ENCODE data around the gene SLAMF7. TPM values are rescaled to one million over a fixed set of nuclear protein-coding genes. Genes with fewer than 3 reads are reported as not detected.

SLAMF7 gene
- total and polyA plus RNA-seq, 10 of the 15 experiments (the other 5 are each of a cell fraction or from before 2014, with no cell fraction given): 66.6 to 284 (median 108) TPM

DNA sequence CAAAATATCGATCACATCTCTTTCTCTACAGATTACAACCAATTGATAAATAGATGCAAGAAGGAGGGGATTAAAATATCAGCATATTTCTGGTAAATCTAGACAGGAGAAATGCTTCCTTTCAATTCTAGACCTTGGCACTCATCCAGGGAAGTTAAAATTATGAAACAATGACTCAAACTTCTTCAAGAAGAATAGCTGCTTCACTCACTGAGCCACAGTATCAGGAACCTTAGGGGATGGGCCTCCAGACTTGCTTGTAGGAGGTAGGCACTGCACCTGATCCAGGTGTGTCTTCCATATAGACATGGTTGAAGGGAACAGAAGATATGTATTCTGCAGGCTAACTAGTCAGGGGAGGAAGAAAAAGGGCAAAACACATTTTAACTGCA is 9.8 kb downstream of the SLAMF7 start:
- H3K9ac ChIP-seq (ENCODE audit: control insufficient read depth, insufficient read depth, low read length): no peak overlapping the region
- ATAC-seq (no peak), FAIRE-seq (no peak), DNase-seq (ENCODE audit: low read depth, low spot score) (no peak)
- H3K79me2 ChIP-seq (ENCODE audit: control insufficient read depth, insufficient read depth, low read length): peaks cover 55% of the 10 kb centered on the region
- no peak overlapping the region for H3K27ac ChIP-seq (ENCODE audit: control insufficient read depth, insufficient read depth)
- ChIA-PET RAD21 (ENCODE audit: unreplicated experiment) (interaction anchor here (0.8 to 4.7 kb wide), 4 partner anchors 10 to 203 kb away, joined by 3 to 48 read pairs (median 4); partner anchors contain the start of gene SLAMF7), SMC1A (ENCODE audit: uncharacterized antibody, unreplicated experiment) (interaction anchor here (0.8 to 15.1 kb wide), 10 partner anchors 10 to 205 kb away, joined by 3 to 447 read pairs (median 4); partner anchors contain the start of gene SLAMF7), CTCF (interaction anchor here (0.5 to 13.0 kb wide), 13 partner anchors 10 to 203 kb away, joined by 3 to 234 read pairs (median 6); partner anchors contain the start of gene SLAMF7), POLR2A (interaction anchor here (0.8 to 1.6 kb wide), 2 partner anchors 16 to 29 kb away, joined by 3 read pairs; no protein-coding TSS in a partner anchor)
- TF ChIP-seq CEBPB (IDR thresholded peaks at IDR 0.05; ENCODE audit: borderline replicate concordance in 1 of 2, low read depth in 2 of 2, low read length in 2 of 2) (no peak), SUZ12 (IDR thresholded peaks at IDR 0.05; ENCODE audit: unreplicated experiment) (no peak), MTA2 (IDR thresholded peaks at IDR 0.05; ENCODE audit: low read depth) (no peak), STAT1 (conservative IDR thresholded peaks at IDR 0.05) (no peak)
- H3K27me3 ChIP-seq (replicated peaks in 1 of 2; ENCODE audit: control insufficient read depth in 2 of 2, insufficient read depth in 2 of 2, low read length in 1 of 2): no peaks in the 10 kb centered on the region
- peaks cover 24 to 40% of the 10 kb centered on the region in 2 experiments for H3K36me3 ChIP-seq (ENCODE audit: control insufficient read depth in 2 of 2, insufficient read depth in 2 of 2, low read length in 1 of 2)
- intact Hi-C loops (cut with micrococcal nuclease; ENCODE audit: unreplicated experiment): no loop called here
- BruUV-seq (replicated peaks): no TSS peak
- H4K20me1 ChIP-seq (ENCODE audit: control insufficient read depth, insufficient read depth): no peaks in the 10 kb centered on the region
- no peak overlapping the region for H3K4me2 ChIP-seq (ENCODE audit: control insufficient read depth, insufficient read depth)
- in situ Hi-C loops (cut with MboI): no loop called here
- H3K4me3 ChIP-seq: no peak overlapping the region
- no peak overlapping the region for H2AFZ ChIP-seq (ENCODE audit: control insufficient read depth, low read depth, low read length)
- no peaks in the 10 kb centered on the region for H3K9me3 ChIP-seq (replicated peaks; ENCODE audit: control insufficient read depth, insufficient read depth, low read length)
- 96% methylated on average over 1 of the region's 1 CpG for WGBS (ENCODE audit: insufficient coverage, insufficient replicate concordance, low lambda C conversion rate, missing lambda C conversion rate)
- peaks cover 45% of the 10 kb centered on the region for H3K4me1 ChIP-seq (ENCODE audit: control insufficient read depth, insufficient read depth, low read length)

DNA sequence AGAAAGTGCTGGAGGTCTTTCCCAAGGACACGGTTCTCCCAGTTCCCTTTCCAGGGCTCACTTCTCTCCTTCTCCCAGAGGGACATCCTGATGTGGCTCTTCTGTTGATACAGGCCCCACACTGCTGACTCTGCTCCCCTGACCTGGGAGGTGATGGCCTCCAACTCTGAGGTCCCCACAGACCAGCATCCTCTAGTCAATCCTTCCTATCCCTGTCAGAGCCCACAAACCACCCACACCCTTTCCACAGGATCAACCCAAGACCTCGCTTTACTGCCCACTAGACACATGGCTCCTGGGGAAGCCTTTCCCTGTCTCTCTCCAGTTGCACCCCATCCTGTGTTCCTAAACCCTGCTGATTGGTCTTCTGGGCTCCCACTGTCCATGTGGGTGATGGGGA is 11.6 kb downstream of the SLAMF7 start:
- FAIRE-seq (no peak), DNase-seq (ENCODE audit: low read depth, low spot score) (no peak), ATAC-seq (no peak)
- Histone ChIP-seq H3K4me1 (ENCODE audit: control insufficient read depth, insufficient read depth, low read length) (peaks cover 34% of the 10 kb centered on the region), H3K9me3 (replicated peaks; ENCODE audit: control insufficient read depth, insufficient read depth, low read length) (no peaks in the 10 kb centered on the region), H4K20me1 (ENCODE audit: control insufficient read depth, insufficient read depth) (no peaks in the 10 kb centered on the region), H3K27me3 (replicated peaks in 1 of 2; ENCODE audit: control insufficient read depth in 2 of 2, insufficient read depth in 2 of 2, low read length in 1 of 2) (no peaks in the 10 kb centered on the region), H2AFZ (ENCODE audit: control insufficient read depth, low read depth, low read length) (no peak overlapping the region), H3K36me3 (ENCODE audit: control insufficient read depth in 2 of 2, insufficient read depth in 2 of 2, low read length in 1 of 2) (peaks cover 24 to 43% of the 10 kb centered on the region in 2 experiments), H3K79me2 (ENCODE audit: control insufficient read depth, insufficient read depth, low read length) (peaks cover 38% of the 10 kb centered on the region), H3K9ac (ENCODE audit: control insufficient read depth, insufficient read depth, low read length) (no peak overlapping the region), H3K4me2 (ENCODE audit: control insufficient read depth, insufficient read depth) (no peak overlapping the region), H3K4me3 (no peak overlapping the region), H3K27ac (ENCODE audit: control insufficient read depth, insufficient read depth) (peak overlapping the region; percentile 43)
- no TSS peak for BruUV-seq (replicated peaks)
- POLR2A ChIA-PET: interaction anchor here (0.6 kb wide), 1 partner anchor 9 kb away, joined by 4 read pairs; no protein-coding TSS in a partner anchor
- RAD21 ChIA-PET (ENCODE audit: unreplicated experiment): interaction anchor here (4.7 kb wide), 1 partner anchor 18 kb away, joined by 48 read pairs; no protein-coding TSS in a partner anchor
- in situ Hi-C loops (cut with MboI): no loop called here
- CTCF ChIA-PET: interaction anchor here (0.6 to 13.0 kb wide), 5 partner anchors 17 to 138 kb away, joined by 3 to 234 read pairs (median 3); no protein-coding TSS in a partner anchor
- intact Hi-C loops (cut with micrococcal nuclease; ENCODE audit: unreplicated experiment): no loop called here
- SMC1A ChIA-PET (ENCODE audit: uncharacterized antibody, unreplicated experiment): interaction anchor here (1.9 to 15.1 kb wide), 3 partner anchors 12 to 26 kb away, joined by 6 to 447 read pairs (median 189); partner anchors contain the start of gene SLAMF7
- WGBS (ENCODE audit: insufficient coverage, insufficient replicate concordance, low lambda C conversion rate, missing lambda C conversion rate): 100% methylated on average over 2 of the region's 2 CpGs
- TF ChIP-seq BACH1 (IDR thresholded peaks at IDR 0.05; ENCODE audit: borderline replicate concordance) (no peak), ZNF207 (IDR thresholded peaks at IDR 0.05; ENCODE audit: borderline replicate concordance) (no peak), RAD21 (IDR thresholded peaks at IDR 0.05; ENCODE audit: insufficient read depth, low read depth, low read length) (no peak), PML (IDR thresholded peaks at IDR 0.05; ENCODE audit: low read length) (no peak)
- TF ChIP-seq, protein P1, sequence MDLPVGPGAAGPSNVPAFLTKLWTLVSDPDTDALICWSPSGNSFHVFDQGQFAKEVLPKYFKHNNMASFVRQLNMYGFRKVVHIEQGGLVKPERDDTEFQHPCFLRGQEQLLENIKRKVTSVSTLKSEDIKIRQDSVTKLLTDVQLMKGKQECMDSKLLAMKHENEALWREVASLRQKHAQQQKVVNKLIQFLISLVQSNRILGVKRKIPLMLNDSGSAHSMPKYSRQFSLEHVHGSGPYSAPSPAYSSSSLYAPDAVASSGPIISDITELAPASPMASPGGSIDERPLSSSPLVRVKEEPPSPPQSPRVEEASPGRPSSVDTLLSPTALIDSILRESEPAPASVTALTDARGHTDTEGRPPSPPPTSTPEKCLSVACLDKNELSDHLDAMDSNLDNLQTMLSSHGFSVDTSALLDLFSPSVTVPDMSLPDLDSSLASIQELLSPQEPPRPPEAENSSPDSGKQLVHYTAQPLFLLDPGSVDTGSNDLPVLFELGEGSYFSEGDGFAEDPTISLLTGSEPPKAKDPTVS (IDR thresholded peaks at IDR 0.05; ENCODE audit: low read depth, low read length): no peak
- TF ChIP-seq, protein P2, sequence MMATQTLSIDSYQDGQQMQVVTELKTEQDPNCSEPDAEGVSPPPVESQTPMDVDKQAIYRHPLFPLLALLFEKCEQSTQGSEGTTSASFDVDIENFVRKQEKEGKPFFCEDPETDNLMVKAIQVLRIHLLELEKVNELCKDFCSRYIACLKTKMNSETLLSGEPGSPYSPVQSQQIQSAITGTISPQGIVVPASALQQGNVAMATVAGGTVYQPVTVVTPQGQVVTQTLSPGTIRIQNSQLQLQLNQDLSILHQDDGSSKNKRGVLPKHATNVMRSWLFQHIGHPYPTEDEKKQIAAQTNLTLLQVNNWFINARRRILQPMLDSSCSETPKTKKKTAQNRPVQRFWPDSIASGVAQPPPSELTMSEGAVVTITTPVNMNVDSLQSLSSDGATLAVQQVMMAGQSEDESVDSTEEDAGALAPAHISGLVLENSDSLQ (IDR thresholded peaks at IDR 0.05): no peak

Measured in GM12878 (cell line).